Liver (tissue), 9 donors: ENCODE measurements around the gene LGALS12. TPM values are rescaled to one million over a fixed set of nuclear protein-coding genes. Genes with fewer than 3 reads are reported as not detected.

Experiments
- DNase-seq: peaks from one replicate; pipeline ENCODE4 v3.0.0-alpha.2; 2017; ENCODE audit warnings: low spot score
- H3K27ac ChIP-seq, 2 donors: one replicate each; pipeline ENCODE4 v1.7.0; 2013; ENCODE audit warnings: inconsistent platforms in 2 of 2, low read length in 2 of 2, control low read depth in 1 of 2, low read depth in 1 of 2, mild to moderate bottlenecking in 1 of 2
- H3K27me3 ChIP-seq, 4 donors: one replicate each; pipeline versions ENCODE4 v1.6.1 to v1.7.0; 2013; ENCODE audit warnings: low read length in 3 of 4, inconsistent platforms in 1 of 4, mild to moderate bottlenecking in 1 of 4, moderate library complexity in 1 of 4; ENCODE audit not compliant: control insufficient read depth in 4 of 4, insufficient read depth in 4 of 4
- H3K36me3 ChIP-seq, 4 donors: one replicate each; pipeline versions ENCODE4 v1.6.1 to v1.7.0; 2013; ENCODE audit warnings: low read length in 3 of 4, mild to moderate bottlenecking in 3 of 4, low read depth in 1 of 4, moderate library complexity in 1 of 4; ENCODE audit not compliant: control insufficient read depth in 4 of 4, insufficient read depth in 3 of 4
- H3K4me1 ChIP-seq, 4 donors: one replicate each; pipeline versions ENCODE4 v1.6.1 to v1.7.0; 2013; ENCODE audit warnings: low read length in 3 of 4, mild to moderate bottlenecking in 3 of 4, moderate library complexity in 1 of 4; ENCODE audit not compliant: control insufficient read depth in 4 of 4, insufficient read depth in 4 of 4
- H3K4me3 ChIP-seq, 3 donors: one replicate each; pipeline versions ENCODE4 v1.6.1 to v1.7.0; 2013; ENCODE audit warnings: low read length in 3 of 3, control low read depth in 1 of 3, low read depth in 1 of 3, mild to moderate bottlenecking in 1 of 3
- H3K9ac ChIP-seq, 2 donors: one replicate each; pipeline ENCODE4 v1.7.0; 2013; ENCODE audit warnings: low read length in 2 of 2, mild to moderate bottlenecking in 2 of 2, moderate library complexity in 2 of 2, control low read depth in 1 of 2, low read depth in 1 of 2
- H3K9me3 ChIP-seq, 4 donors: one replicate each; pipeline versions ENCODE4 v1.6.1 to v1.7.0; 2013; ENCODE audit warnings: low read length in 3 of 4; ENCODE audit not compliant: control insufficient read depth in 4 of 4
- EGR1 ChIP-seq, 2 donors: IDR thresholded peaks; 2 replicates each; pipeline ENCODE4 v1.6.1; 2016 to 2018; ENCODE audit warnings: antibody characterized with exemption in 2 of 2, low read depth in 2 of 2
- FOXA1 ChIP-seq: IDR thresholded peaks from 2 replicates; pipeline ENCODE4 v1.6.1; 2016; ENCODE audit warnings: antibody characterized with exemption
- FOXA2 ChIP-seq: IDR thresholded peaks from 2 replicates; pipeline ENCODE4 v1.6.1; 2016; ENCODE audit warnings: antibody characterized with exemption
- GABPA ChIP-seq, 2 donors: IDR thresholded peaks in 1 of 2; conservative IDR thresholded peaks in 1 of 2; 2 replicates each; pipeline ENCODE4 v1.6.1; 2016; ENCODE audit warnings: antibody characterized with exemption in 2 of 2, mild to moderate bottlenecking in 1 of 2, moderate library complexity in 1 of 2
- HNF4A ChIP-seq, 2 donors: conservative IDR thresholded peaks; 2 replicates each; pipeline ENCODE4 v1.6.1; 2016; ENCODE audit warnings: antibody characterized with exemption in 2 of 2, mild to moderate bottlenecking in 2 of 2
- HNF4G ChIP-seq: IDR thresholded peaks from 2 replicates; pipeline ENCODE4 v1.6.1; 2016; ENCODE audit warnings: antibody characterized with exemption
- JUND ChIP-seq, 2 donors: IDR thresholded peaks; 2 replicates each; pipeline ENCODE4 v1.6.1; 2016; ENCODE audit warnings: antibody characterized with exemption in 2 of 2
- MAX ChIP-seq: IDR thresholded peaks from 2 replicates; pipeline ENCODE4 v1.6.1; 2016; ENCODE audit warnings: antibody characterized with exemption
- NR2F2 ChIP-seq: IDR thresholded peaks from 2 replicates; pipeline ENCODE4 v1.6.1; 2016; ENCODE audit warnings: antibody characterized with exemption
- RAD21 ChIP-seq, 2 donors: IDR thresholded peaks; 2 replicates each; pipeline ENCODE4 v1.6.1; 2016; ENCODE audit warnings: antibody characterized with exemption in 2 of 2, mild to moderate bottlenecking in 2 of 2
- RXRA ChIP-seq, 2 donors: IDR thresholded peaks; 2 replicates each; pipeline ENCODE4 v1.6.1; 2017 to 2018; ENCODE audit warnings: antibody characterized with exemption in 2 of 2, mild to moderate bottlenecking in 1 of 2
- SP1 ChIP-seq: IDR thresholded peaks from 2 replicates; pipeline ENCODE4 v1.6.1; 2018; ENCODE audit warnings: antibody characterized with exemption, mild to moderate bottlenecking
- YY1 ChIP-seq: IDR thresholded peaks from 2 replicates; pipeline ENCODE4 v1.6.1; 2016; ENCODE audit warnings: antibody characterized with exemption, mild to moderate bottlenecking
- WGBS: extraction: QIAGEN DNeasy Blood & Tissue Kit; methylation state at CpG from one replicate; pipeline ENCODE4 v1.1.7; 2013; 5-methylcytosine and 5-hydroxymethylcytosine counted together
- polyA plus RNA-seq, 2 donors: library from polyadenylated mRNA; stranded (reverse) in 1 of 2; unstranded in 1 of 2; fragments of 200-250 nt in 1 of 2; fragments of >200 nt in 1 of 2; fragmentation: Nextera tagmentation in 1 of 2; extraction: Ambion mirVana in 1 of 2; gene quantifications; one replicate each; pipeline versions ENCODE4 v1.2.1 to v1.2.3, GENCODE V29; 2013 to 2015
- total RNA-seq, 2 donors: library from RNA; depleted of rRNA; stranded (reverse); fragments of >200 nt; gene quantifications; one replicate each; pipeline ENCODE4 v1.2.3, GENCODE V29; 2014
- TF ChIP-seq, protein P1 (sequence below): IDR thresholded peaks from 2 replicates; pipeline ENCODE4 v1.6.1; 2016; ENCODE audit warnings: antibody characterized with exemption
- TF ChIP-seq, protein P2 (sequence below): IDR thresholded peaks from 2 replicates; pipeline ENCODE4 v1.6.1; 2016; ENCODE audit warnings: antibody characterized with exemption, mild to moderate bottlenecking
- TF ChIP-seq, protein P3 (sequence below): IDR thresholded peaks from 2 replicates; pipeline ENCODE4 v1.6.1; 2016; ENCODE audit warnings: antibody characterized with exemption
- TF ChIP-seq, protein P4 (sequence below): fragments of 150-350 bp; IDR thresholded peaks from 2 replicates; pipeline ENCODE4 v1.5.1; 2017; ENCODE audit warnings: improper control_type of control experiment, low read depth, low read length; ENCODE audit not compliant: missing input control
- donor health status: healthy.
- donor health status: healthy.
- donor health status: healthy.
- donor health status: healthy.
- donor health status: healthy.

Gene LGALS12
- total and polyA plus RNA-seq, 4 donors: 0.03 to 0.98 TPM; not detected in 2

- Histone ChIP-seq H3K4me1 (peaks cover 0 to 6% (median 4%) of the 10 kb centered on the region in 4 donors), H3K9me3 (no peaks in the 10 kb centered on the region), H3K4me3 (no peak overlapping the region), H3K27me3 (no peaks in the 10 kb centered on the region), H3K27ac (no peak overlapping the region), H3K36me3 (no peaks in the 10 kb centered on the region), H3K9ac (no peak overlapping the region)
- TF ChIP-seq MAX (no peak), YY1 (no peak), EGR1 (IDR thresholded peaks at IDR 0.05; ENCODE audit: low read depth in 2 of 2) (no peak), FOXA2 (no peak), RAD21 (IDR thresholded peaks at IDR 0.05) (no peak), NR2F2 (no peak), HNF4G (no peak), JUND (IDR thresholded peaks at IDR 0.05) (no peak), RXRA (IDR thresholded peaks at IDR 0.05) (no peak), FOXA1 (no peak), SP1 (no peak), HNF4A (conservative IDR thresholded peaks at IDR 0.05) (no peak), GABPA (IDR thresholded peaks at IDR 0.05 in 1 of 2, conservative IDR thresholded peaks at IDR 0.05 in 1 of 2) (no peak)
- TF ChIP-seq, protein P1, sequence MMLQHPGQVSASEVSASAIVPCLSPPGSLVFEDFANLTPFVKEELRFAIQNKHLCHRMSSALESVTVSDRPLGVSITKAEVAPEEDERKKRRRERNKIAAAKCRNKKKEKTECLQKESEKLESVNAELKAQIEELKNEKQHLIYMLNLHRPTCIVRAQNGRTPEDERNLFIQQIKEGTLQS: no peak
- TF ChIP-seq, protein P2, sequence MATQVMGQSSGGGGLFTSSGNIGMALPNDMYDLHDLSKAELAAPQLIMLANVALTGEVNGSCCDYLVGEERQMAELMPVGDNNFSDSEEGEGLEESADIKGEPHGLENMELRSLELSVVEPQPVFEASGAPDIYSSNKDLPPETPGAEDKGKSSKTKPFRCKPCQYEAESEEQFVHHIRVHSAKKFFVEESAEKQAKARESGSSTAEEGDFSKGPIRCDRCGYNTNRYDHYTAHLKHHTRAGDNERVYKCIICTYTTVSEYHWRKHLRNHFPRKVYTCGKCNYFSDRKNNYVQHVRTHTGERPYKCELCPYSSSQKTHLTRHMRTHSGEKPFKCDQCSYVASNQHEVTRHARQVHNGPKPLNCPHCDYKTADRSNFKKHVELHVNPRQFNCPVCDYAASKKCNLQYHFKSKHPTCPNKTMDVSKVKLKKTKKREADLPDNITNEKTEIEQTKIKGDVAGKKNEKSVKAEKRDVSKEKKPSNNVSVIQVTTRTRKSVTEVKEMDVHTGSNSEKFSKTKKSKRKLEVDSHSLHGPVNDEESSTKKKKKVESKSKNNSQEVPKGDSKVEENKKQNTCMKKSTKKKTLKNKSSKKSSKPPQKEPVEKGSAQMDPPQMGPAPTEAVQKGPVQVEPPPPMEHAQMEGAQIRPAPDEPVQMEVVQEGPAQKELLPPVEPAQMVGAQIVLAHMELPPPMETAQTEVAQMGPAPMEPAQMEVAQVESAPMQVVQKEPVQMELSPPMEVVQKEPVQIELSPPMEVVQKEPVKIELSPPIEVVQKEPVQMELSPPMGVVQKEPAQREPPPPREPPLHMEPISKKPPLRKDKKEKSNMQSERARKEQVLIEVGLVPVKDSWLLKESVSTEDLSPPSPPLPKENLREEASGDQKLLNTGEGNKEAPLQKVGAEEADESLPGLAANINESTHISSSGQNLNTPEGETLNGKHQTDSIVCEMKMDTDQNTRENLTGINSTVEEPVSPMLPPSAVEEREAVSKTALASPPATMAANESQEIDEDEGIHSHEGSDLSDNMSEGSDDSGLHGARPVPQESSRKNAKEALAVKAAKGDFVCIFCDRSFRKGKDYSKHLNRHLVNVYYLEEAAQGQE: no peak
- TF ChIP-seq, protein P3, sequence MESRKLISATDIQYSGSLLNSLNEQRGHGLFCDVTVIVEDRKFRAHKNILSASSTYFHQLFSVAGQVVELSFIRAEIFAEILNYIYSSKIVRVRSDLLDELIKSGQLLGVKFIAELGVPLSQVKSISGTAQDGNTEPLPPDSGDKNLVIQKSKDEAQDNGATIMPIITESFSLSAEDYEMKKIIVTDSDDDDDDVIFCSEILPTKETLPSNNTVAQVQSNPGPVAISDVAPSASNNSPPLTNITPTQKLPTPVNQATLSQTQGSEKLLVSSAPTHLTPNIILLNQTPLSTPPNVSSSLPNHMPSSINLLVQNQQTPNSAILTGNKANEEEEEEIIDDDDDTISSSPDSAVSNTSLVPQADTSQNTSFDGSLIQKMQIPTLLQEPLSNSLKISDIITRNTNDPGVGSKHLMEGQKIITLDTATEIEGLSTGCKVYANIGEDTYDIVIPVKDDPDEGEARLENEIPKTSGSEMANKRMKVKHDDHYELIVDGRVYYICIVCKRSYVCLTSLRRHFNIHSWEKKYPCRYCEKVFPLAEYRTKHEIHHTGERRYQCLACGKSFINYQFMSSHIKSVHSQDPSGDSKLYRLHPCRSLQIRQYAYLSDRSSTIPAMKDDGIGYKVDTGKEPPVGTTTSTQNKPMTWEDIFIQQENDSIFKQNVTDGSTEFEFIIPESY: no peak
- TF ChIP-seq, protein P4, sequence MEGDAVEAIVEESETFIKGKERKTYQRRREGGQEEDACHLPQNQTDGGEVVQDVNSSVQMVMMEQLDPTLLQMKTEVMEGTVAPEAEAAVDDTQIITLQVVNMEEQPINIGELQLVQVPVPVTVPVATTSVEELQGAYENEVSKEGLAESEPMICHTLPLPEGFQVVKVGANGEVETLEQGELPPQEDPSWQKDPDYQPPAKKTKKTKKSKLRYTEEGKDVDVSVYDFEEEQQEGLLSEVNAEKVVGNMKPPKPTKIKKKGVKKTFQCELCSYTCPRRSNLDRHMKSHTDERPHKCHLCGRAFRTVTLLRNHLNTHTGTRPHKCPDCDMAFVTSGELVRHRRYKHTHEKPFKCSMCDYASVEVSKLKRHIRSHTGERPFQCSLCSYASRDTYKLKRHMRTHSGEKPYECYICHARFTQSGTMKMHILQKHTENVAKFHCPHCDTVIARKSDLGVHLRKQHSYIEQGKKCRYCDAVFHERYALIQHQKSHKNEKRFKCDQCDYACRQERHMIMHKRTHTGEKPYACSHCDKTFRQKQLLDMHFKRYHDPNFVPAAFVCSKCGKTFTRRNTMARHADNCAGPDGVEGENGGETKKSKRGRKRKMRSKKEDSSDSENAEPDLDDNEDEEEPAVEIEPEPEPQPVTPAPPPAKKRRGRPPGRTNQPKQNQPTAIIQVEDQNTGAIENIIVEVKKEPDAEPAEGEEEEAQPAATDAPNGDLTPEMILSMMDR: no peak
- DNase-seq: no peak
- WGBS: 76% methylated on average over 7 of the region's 7 CpGs
Measured at GRCh38 chr11:63560506-63561180, 54.8 kb downstream of the LGALS12 start.
